ENCODE measurements around the gene VMAC.

Gene VMAC

DNA sequence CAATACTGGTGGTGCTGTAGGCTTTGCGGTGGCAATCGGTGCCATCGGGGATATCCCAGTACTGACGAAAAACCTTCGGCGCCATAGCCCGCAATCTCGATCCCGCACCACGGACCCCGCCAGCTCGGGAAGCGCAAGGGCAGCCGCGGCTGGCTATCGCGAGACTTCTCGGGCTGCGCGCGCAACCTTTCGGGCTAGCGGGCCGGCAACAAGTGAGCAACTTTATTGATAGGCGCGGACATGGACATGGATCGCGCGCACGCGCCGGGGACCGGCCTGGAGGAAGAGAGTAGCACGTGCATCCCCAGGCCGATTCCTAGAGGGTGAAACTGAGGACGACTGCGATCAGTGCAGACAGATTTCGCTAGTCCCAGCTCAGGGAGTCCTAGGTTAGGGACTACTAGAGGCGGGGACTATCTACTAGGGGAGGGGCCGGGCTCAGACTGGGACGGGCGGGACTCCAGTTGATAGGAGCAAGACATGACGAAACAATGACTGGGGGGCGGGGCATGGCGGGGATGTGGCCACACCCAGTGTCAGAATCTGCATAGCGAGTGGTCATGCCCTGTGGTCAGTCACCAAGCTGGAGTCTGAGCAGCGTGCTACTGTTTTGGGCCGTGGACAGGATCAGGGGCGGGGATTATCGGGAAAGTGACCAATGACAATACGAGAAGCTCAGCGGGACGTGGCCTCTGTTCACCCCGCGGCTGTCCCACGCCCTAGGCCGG, 884 bp upstream of the VMAC start, which contains the start of gene NDUFA11:
NDUFA11 (minus strand) TSS at position 167 of the 728 bp plus-strand sequence; CDS start at position 85, 82 bp downstream.
- peak; percentile 95 to 98 for DNase-seq (ENCODE audit: low read depth in 2 of 2)

DNA sequence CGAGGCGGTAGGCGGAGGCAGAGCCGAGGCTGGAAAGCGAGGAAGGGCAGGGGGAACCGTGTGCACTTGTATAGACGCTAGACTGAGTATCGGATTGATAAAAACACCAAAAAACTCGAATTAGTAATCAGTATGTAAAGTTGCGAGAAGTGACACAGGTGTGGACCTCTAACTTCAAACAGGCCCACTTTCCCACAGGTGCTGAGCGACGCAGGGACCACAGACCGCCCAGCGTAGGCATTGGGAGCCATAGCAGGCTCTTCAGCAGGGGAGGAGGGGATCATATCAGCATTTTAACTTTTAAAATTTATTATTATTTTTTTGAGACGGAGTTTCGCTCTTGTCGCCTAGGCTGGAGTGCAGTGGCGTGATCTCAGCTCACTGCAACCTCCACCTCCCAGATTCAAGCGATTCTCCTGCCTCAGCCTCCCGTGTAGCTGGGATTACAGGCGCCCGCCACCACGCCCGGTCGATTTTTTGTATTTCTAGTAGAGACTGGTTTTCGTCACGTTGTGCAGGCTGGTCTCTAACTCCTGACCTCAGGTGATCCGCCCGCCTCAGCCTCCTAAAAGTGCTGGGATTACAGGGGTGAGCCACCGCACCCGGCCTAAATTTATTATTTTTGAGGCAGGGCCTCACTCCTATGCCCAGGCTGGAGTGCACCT, 574 bp downstream of the VMAC start:
- DNase-seq (ENCODE audit: low read depth in 2 of 2), result no peak

- no peak for DNase-seq (ENCODE audit: low read depth in 2 of 2)
Observed at GRCh38 chr19:5907241-5907640, 2.6 kb downstream of the VMAC start.

DNA sequence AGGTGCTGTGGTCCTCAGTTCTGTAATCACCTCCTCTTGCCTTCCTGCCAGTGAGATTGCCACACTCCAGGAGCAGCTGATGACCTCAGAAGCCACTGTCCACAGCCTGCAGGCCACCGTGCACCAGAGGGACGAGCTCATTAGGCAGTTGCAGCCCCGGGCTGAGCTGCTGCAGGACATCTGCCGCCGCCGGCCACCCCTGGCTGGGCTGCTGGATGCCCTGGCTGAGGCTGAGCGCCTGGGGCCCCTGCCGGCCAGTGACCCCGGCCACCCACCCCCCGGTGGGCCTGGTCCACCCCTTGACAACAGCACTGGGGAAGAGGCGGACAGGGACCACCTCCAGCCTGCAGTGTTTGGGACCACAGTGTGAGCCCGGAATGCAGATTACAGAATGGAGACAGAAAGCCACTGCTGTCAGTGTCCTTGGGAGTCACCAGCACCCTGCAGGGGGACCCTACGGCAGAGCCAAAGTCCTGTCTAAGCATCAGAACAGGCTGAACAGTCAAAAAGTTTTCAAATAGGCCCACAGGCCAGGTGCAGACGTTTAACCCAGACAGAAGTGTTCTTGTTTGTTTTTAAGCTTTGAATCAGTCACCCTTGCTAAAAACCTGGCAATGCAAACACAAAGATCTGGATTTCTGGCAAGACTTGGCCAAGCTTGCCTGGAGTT, 4.2 kb downstream of the VMAC start:
- DNase-seq (ENCODE audit: low read depth in 2 of 2), result no peak

DNA sequence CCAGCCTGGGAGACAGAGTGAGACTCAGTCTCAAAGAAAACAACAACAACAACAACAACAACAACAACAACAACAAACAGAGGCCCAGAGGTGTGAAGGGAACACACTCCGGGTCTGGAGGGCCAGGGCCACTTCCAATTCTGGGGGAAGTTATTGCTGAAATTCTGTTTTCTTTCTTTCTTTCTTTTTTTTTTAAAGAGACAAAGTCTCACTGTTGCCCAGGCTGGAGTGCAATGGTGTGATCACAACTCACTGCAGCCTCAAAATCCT, 5.9 kb downstream of the VMAC start:
- no peak for DNase-seq (ENCODE audit: low read depth in 2 of 2)

GRCh38 chr19:5911366-5911765, 6.7 kb downstream of the VMAC start:
- DNase-seq (ENCODE audit: low read depth in 2 of 2), result no peak

DNA sequence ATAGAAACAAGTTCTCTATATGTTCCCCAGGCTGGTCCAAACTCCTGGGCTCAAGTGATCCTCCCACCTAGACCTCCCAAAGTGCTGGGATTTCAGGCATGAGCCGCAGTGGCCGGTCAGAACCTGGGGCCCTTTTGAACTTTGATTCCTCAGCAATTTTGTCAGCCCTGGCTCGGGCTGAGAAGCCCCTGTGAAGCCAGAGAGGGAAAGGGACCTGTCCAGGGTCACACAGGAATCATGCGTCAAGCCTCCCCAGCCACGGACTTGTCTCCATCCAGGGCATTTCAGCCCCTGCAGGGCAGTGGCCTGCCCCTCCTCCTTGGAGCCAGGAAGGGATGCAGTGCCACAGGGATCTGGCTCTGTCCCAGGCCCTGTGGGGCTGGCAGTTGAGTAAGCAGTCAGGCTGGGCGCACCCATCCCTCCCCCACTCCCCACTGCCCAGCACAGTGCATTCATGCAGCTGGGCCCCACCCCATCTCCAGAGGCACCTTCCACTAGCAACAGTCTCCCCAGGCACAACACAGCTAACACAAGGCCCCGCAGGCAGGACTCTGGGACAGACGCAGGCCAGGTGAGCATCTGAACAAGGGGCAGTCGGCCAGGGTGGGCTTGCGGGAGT, 9.2 kb downstream of the VMAC start, which contains the start of gene CAPS:
CAPS (plus strand) TSS at position 516 of the 619 bp plus-strand sequence. CDS start 153 bp downstream, outside the sequence.
- DNase-seq (ENCODE audit: low read depth in 2 of 2), result no peak

DNA sequence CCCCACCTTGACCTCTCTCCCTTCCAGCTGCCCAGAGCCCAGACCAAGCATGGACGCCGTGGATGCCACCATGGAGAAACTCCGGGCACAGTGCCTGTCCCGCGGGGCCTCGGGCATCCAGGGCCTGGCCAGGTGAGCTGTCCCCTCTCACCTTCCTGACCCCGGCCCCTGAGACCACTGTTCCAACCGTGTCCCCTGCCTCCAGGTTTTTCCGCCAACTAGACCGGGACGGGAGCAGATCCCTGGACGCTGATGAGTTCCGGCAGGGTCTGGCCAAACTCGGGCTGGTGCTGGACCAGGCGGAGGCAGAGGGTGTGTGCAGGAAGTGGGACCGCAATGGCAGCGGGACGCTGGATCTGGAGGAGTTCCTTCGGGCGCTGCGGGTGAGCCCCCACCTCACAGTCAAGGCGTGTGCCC, 9.7 kb downstream of the VMAC start:
- DNase-seq (ENCODE audit: low read depth in 2 of 2), result no peak

- no peak for DNase-seq (ENCODE audit: low read depth in 2 of 2)
Observed at GRCh38 chr19:5914946-5915781, 10.5 kb downstream of the VMAC start.

DNA sequence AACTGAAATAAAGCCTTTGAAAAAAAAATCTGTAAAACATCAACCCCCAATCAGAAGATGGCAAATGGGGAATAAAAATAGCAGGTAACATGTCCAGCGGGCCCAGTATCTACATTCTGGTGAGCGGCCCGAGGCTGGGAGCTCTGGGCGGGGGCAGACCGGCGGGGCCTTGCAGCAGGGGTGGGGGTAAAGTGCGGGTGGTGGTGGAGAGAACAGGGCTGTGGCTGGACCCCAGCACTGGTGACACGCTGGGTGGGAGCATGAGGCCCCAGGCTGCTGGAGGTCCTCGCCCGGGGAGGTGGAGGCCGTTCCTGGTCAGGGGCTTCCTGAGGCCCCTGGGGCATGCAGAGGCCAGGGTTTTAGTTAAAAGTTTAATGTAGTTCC, 11.1 kb downstream of the VMAC start:
- DNase-seq (ENCODE audit: low read depth in 2 of 2), result no peak

GRCh38 chr19:5916181-5916708, 11.6 kb downstream of the VMAC start:
- no peak for DNase-seq (ENCODE audit: low read depth in 2 of 2)

DNA sequence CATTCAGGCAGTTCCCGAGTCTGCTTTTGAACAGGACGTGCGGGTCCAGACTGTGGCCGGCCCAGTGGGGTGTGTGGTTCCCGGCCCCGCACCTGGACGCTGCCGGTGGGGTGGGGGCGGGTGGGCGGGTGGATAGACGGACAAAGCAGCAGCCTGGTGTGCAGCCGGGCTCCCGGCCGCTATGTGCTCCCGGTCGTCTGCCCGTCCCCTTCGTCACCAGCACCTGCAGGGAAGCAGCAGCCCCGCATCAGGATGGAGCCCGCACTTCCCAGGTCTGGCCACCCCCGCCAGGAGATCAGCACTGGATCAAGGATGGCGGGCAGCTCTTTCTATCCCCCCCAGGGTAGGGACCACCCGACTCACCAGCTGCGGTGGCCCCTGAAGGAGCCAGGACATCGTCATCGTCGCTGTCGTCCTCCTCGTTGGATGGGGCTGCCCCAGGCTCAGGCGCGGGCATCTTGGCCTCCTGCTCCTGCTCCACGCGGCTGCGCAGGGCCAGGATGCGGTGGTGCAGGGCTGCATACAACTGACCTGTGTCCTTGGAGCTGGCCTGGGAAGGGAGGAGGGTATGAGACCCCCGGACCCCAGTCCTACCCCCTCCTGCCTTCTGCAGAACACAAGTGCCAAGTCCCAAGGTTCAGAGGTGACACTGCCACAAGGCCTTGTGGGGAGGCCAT, 12.9 kb downstream of the VMAC start:
- DNase-seq (ENCODE audit: low read depth in 2 of 2), result no peak

DNA sequence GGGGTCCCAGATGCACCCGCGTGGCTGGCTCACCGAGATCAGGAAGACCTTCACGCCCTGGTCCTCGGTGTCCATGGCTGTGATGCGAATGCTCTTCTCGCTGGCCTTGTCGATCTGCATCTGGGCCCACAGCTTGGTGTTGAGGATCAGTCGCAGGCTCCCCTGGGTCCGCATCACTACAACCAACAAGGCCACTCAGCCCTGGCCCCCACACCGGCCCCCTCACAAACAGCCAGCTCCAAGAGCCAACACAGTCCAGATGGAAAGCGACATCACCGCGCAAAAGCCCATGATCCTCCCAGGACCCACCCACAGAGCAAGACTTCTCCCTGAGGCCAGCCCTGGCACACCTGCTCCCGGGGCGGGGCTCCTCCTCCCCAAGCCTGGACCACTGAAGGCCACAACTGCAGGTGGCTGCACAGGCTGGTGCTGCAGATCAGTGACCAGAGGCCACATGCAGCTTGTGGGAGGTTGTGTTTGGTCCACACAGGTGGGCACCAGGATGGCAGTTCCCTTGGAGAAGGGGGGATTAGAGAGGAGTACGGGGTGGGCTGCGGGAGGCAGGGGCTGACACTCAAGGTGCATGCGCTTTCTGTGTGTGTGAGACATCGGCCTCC, 13.9 kb downstream of the VMAC start:
- DNase-seq (ENCODE audit: low read depth in 2 of 2), result no peak

DNA sequence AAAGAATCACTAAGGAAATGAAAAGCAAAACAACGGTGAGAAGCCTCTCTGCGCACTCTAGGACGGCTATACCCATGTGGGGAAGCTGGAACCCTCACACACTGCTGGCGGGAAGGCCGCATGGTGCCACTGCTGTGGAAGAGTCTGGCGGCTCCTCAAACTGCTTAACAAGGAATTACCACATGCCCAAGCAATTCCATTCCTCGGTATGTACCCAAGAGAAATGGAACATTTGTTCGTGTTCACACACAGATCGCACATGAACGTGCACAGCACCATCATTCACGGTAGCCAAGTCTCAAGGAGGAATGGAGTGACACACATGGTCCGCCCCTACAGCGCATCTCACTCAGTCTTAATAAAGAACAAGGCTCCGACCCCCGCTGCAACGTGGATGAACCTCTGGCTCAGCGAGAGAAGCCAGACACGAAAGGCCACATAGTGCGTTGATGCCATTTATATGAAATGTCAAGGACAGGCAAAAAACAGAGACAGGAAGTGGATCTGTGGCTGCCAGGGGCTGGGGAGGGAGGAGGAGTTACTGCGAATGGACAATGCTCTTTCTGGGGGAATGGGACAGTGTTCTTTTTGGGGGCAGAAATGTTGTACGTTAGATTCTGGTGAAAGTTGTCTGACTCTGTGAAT, 17.0 kb downstream of the VMAC start:
- DNase-seq (ENCODE audit: low read depth in 2 of 2), result no peak

GRCh38 chr19:5922161-5922545, 17.5 kb downstream of the VMAC start:
- DNase-seq (ENCODE audit: low read depth in 2 of 2), result no peak

- no peak for DNase-seq (ENCODE audit: low read depth in 2 of 2)
Observed at GRCh38 chr19:5923356-5923755, 18.7 kb downstream of the VMAC start.

GRCh38 chr19:5925830-5926427, 21.3 kb downstream of the VMAC start:
- no peak for DNase-seq (ENCODE audit: low read depth in 2 of 2)

GRCh38 chr19:5926641-5927440, 22.2 kb downstream of the VMAC start:
- DNase-seq (ENCODE audit: low read depth in 2 of 2), result no peak

DNA sequence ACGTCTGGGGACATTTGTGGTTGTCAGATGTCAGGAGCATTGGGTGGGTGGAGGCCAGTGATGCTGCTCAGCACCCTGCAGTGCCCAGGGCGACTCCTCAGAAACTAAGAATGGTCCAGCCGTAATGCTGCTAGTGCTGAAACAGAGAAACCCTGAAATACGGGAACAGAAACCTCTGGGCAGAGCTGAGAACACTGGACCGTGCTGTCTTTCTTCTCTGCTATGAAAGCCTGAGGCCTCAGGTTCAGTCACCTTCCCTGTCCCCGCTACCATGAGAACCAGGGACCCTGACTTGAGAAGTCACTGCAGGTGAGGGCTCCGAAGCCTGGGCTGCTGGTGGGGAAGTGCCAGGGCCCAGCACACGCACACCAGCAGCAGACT, 22.8 kb downstream of the VMAC start:
- no peak for DNase-seq (ENCODE audit: low read depth in 2 of 2)

All from stimulated activated CD4-positive, alpha-beta T cell treated with anti-CD3 and anti-CD28 coated beads, Interleukin-4, amount 100 ng/mL, for 48 hours (primary cell).